Esophagus squamous epithelium (tissue), 5 donors: ENCODE results near the gene SLC39A13. TPM values are rescaled to one million over a fixed set of nuclear protein-coding genes. Genes with fewer than 3 reads are reported as not detected.

Source experiments
- DNase-seq: peaks from one replicate; lab custom pipeline; 2025; lab: John Stamatoyannopoulos, UW
- H3K27ac ChIP-seq, 4 donors: fragments of 200-600 bp; sonication (generic); one replicate each; pipeline ENCODE4 v1.5.1; 2016 to 2019; ENCODE audit warnings: mild to moderate bottlenecking in 1 of 4
- H3K27me3 ChIP-seq, 4 donors: fragments of 200-600 bp; sonication (generic); 1 replicate in 3 of 4; 2 replicates in 1 of 4; pipeline versions ENCODE4 v1.5.1 to v1.6.0; 2017 to 2021; ENCODE audit warnings: antibody characterized with exemption in 1 of 4
- H3K36me3 ChIP-seq, 3 donors: fragments of 200-600 bp; sonication (generic); one replicate each; pipeline ENCODE4 v1.5.1; 2016 to 2019
- H3K4me1 ChIP-seq, 3 donors: fragments of 200-600 bp; sonication (generic); one replicate each; pipeline ENCODE4 v1.5.1; 2017 to 2019
- H3K4me3 ChIP-seq, 4 donors: fragments of 200-600 bp; sonication (generic); 1 replicate in 3 of 4; 2 replicates in 1 of 4; pipeline ENCODE4 v1.5.1; 2016 to 2019; ENCODE audit warnings: mild to moderate bottlenecking in 2 of 4, moderate library complexity in 1 of 4
- H3K9me3 ChIP-seq, 3 donors: fragments of 200-600 bp; sonication (generic); one replicate each; pipeline ENCODE4 v1.5.1; 2016 to 2019
- CTCF ChIP-seq, 6 experiments: fragments of 450-650 bp in 4 of 6; fragments of 200-600 bp in 2 of 6; sonication (generic) in 2 of 6; IDR thresholded peaks; one replicate each; pipeline ENCODE4 v1.5.1; 2016 to 2019; ENCODE audit warnings: antibody characterized with exemption in 6 of 6, mild to moderate bottlenecking in 4 of 6, moderate library complexity in 4 of 6
- POLR2A ChIP-seq, 4 donors: fragments of 450-650 bp; IDR thresholded peaks; one replicate each; pipeline ENCODE4 v1.6.1; 2017; ENCODE audit warnings: antibody characterized with exemption in 4 of 4, mild to moderate bottlenecking in 4 of 4, moderate library complexity in 3 of 4
- WGBS, 2 donors: methylation state at CpG; one replicate each; pipeline ENCODE4 v1.1.5; 2018; 5-methylcytosine and 5-hydroxymethylcytosine counted together
- intact Hi-C: fragments of 100-400 bp; cut with DNase I; formaldehyde crosslinking; loops from one replicate; pipeline ENCODE4 v1.15.0; 2022
- total RNA-seq, 4 donors: library from RNA; depleted of rRNA; stranded (reverse); fragments of >200 nt; gene quantifications; one replicate each; pipeline ENCODE4 v1.1.0, GENCODE V29; 2016
- donor health status: DM: yes; HTN: yes; CAD: no.

The SLC39A13 gene
- total RNA-seq, 4 donors from 2014 or later = 10.9 to 44.3 (median 13.8) TPM

GRCh38 chr11:47425611-47426010 lies 17.2 kb downstream of the SLC39A13 start:
- Histone ChIP-seq H3K27ac (peak overlapping the region; percentile 90 to 98 (median 94)), H3K36me3 (peaks cover 14 to 45% (median 27%) of the 10 kb centered on the region in 3 donors), H3K9me3 (no peaks in the 10 kb centered on the region), H3K27me3 (no peaks in the 10 kb centered on the region), H3K4me3 (peak overlapping the region; percentile 85 to 99 (median 90)), H3K4me1 (peaks cover 11 to 26% (median 14%) of the 10 kb centered on the region in 3 donors)
- WGBS, 2 donors = 0% methylated on average over 13 of the region's 14 CpGs
- TF ChIP-seq POLR2A (IDR thresholded peaks at IDR 0.05) = no peak
- TF ChIP-seq CTCF (IDR thresholded peaks at IDR 0.05) = no peak
- intact Hi-C loops = no loop called here
- no peak for DNase-seq

DNA sequence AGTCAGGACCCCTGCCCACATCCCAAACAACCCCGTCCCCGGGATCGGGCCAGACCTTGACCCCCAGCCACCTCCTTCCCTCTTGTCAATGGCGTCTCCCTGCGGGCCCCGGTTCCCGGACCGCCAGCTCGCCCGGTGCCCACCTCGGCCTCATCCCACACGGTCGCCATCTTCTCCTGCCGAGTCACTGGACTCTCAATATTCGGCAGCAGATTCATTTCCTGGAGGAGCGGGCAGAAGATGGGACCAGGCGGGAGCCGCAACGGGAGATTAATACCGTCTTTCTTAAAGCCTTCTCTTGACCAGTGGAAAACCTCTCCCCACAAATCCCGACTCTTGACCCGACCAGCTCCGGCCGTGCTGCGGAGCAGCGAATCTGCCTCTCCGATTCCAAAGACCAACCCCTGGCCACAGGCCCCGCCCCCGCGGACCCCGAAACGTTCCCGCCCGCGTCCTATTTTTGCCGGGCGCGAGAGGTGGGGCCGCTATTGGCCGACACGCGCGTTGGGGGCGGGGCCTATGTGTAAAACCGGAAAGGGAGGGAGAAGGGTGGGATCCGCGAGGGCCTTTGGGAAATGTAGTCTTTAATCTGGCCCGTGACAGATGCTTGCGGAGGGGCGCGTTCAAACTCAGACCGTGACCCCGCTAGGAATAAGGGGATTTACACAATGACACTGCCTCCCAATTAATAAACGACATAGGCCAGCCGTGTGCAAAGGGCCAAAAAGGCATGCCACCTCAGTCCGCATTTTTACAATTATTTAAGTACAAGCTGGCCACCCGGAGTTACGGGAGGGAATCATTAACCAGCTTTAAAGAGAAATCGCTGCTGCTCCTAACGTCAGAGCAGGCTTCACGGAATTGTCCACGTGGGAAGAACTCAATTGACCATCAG lies 17.9 kb downstream of the SLC39A13 start, which contains the start of gene PSMC3:
Gene PSMC3 (minus strand): TSS at position 378 of the 895 bp plus-strand sequence. CDS start 160 bp downstream, at position 218.
- peak within 1 kb of the TSS; percentile 90 to 98 (median 94) for H3K27ac ChIP-seq
- peak in 1 of 6 experiments; percentile 6 for TF ChIP-seq CTCF (IDR thresholded peaks at IDR 0.05)
- TF ChIP-seq POLR2A (IDR thresholded peaks at IDR 0.05) = peak in 1 of 4 donors; percentile 55
- peak within 1 kb of the TSS; percentile 85 to 99 (median 90) for H3K4me3 ChIP-seq
- peaks cover 13 to 38% (median 24%) of the 10 kb centered on the region in 3 donors for H3K36me3 ChIP-seq
- no peaks in the 10 kb centered on the region for H3K27me3 ChIP-seq
- no peaks in the 10 kb centered on the region for H3K9me3 ChIP-seq
- intact Hi-C loops = no loop called here
- H3K4me1 ChIP-seq = peaks cover 11 to 26% (median 14%) of the 10 kb centered on the region in 3 donors
- 0% methylated on average over 17 to 20 of the region's 62 CpGs for WGBS, 2 donors
- peak; percentile 85 for DNase-seq

GRCh38 chr11:47430524-47430923 lies 22.1 kb downstream of the SLC39A13 start:
- H3K27ac ChIP-seq = no peak overlapping the region
- DNase-seq = no peak
- no peaks in the 10 kb centered on the region for H3K9me3 ChIP-seq
- 58 to 67% methylated on average over 5 of the region's 5 CpGs for WGBS, 2 donors
- peaks cover under 1 to 19% (median 6%) of the 10 kb centered on the region in 3 donors for H3K4me1 ChIP-seq
- no peak overlapping the region for H3K4me3 ChIP-seq
- intact Hi-C loops = no loop called here
- H3K27me3 ChIP-seq = no peaks in the 10 kb centered on the region
- no peaks in the 10 kb centered on the region for H3K36me3 ChIP-seq
- no peak for TF ChIP-seq POLR2A (IDR thresholded peaks at IDR 0.05)
- no peak for TF ChIP-seq CTCF (IDR thresholded peaks at IDR 0.05)

GRCh38 chr11:47431356-47432083 lies 23.1 kb downstream of the SLC39A13 start:
- Histone ChIP-seq H3K36me3 (no peaks in the 10 kb centered on the region), H3K27ac (no peak overlapping the region), H3K27me3 (no peaks in the 10 kb centered on the region), H3K9me3 (no peaks in the 10 kb centered on the region), H3K4me1 (peaks cover 0 to 17% (median 4%) of the 10 kb centered on the region in 3 donors), H3K4me3 (no peak overlapping the region)
- TF ChIP-seq POLR2A (IDR thresholded peaks at IDR 0.05) (no peak), CTCF (IDR thresholded peaks at IDR 0.05) (no peak)
- no peak for DNase-seq
- WGBS, 2 donors = 71 to 94% methylated on average over 3 to 4 of the region's 9 CpGs
- intact Hi-C loops = no loop called here
